Osteoblast (primary cell): Measurements from ENCODE around the gene ZNF17. TPM values are rescaled to one million over a fixed set of nuclear protein-coding genes. Genes with fewer than 3 reads are reported as not detected.

Experiments
- DNase-seq: peaks from one replicate; pipeline ENCODE4 v3.0.0; 2011; ENCODE audit warnings: low spot score, mixed read lengths; ENCODE audit not compliant: insufficient read length; ENCODE audit errors: missing footprints
- H2AFZ ChIP-seq: 2 replicates; pipeline ENCODE4 v1.6.0; 2011; ENCODE audit warnings: mild to moderate bottlenecking, low read length
- H3K27ac ChIP-seq: 2 replicates; pipeline ENCODE4 v1.5.1; 2011; ENCODE audit warnings: mild to moderate bottlenecking, low read depth, low read length, moderate library complexity
- H3K27me3 ChIP-seq: 2 replicates; pipeline ENCODE4 v1.6.0; 2012; ENCODE audit warnings: mild to moderate bottlenecking, control low read depth, inconsistent platforms, low read length, moderate library complexity; ENCODE audit not compliant: insufficient read depth
- H3K36me3 ChIP-seq: 2 replicates; pipeline ENCODE4 v1.5.1; 2011; ENCODE audit warnings: mild to moderate bottlenecking, low read length, control low read depth, moderate library complexity; ENCODE audit not compliant: insufficient read depth
- H3K4me1 ChIP-seq: 2 replicates; pipeline ENCODE4 v1.5.1; 2011; ENCODE audit warnings: mild to moderate bottlenecking, low read length, control low read depth, moderate library complexity; ENCODE audit not compliant: insufficient read depth
- H3K4me2 ChIP-seq: 2 replicates; pipeline ENCODE4 v1.6.0; 2011; ENCODE audit warnings: mild to moderate bottlenecking, low read length; ENCODE audit not compliant: insufficient read depth
- H3K4me3 ChIP-seq: fragments of 200-600 bp; sonication (generic); 3 replicates; pipeline ENCODE4 v1.5.1; 2012; ENCODE audit warnings: mild to moderate bottlenecking, low read length, inconsistent platforms; ENCODE audit not compliant: insufficient read depth
- H3K79me2 ChIP-seq: 2 replicates; pipeline ENCODE4 v1.6.0; 2012; ENCODE audit warnings: mild to moderate bottlenecking, low read length, control low read depth, inconsistent platforms; ENCODE audit not compliant: insufficient read depth
- H3K9me3 ChIP-seq: 2 replicates; pipeline ENCODE4 v1.5.1; 2011; ENCODE audit warnings: low read depth, low read length, control low read depth
- H4K20me1 ChIP-seq: 2 replicates; pipeline ENCODE4 v1.6.0; 2012; ENCODE audit warnings: mild to moderate bottlenecking, low read length, control low read depth; ENCODE audit not compliant: insufficient read depth
- total RNA-seq: library from RNA; depleted of rRNA; stranded (reverse); fragments of >200 nt; gene quantifications from 2 replicates; pipeline ENCODE4 v1.2.3, GENCODE V29; 2012
- TF ChIP-seq, protein P1 (sequence below): IDR thresholded peaks from 2 replicates; pipeline ENCODE4 v1.5.1; 2011; ENCODE audit warnings: mild to moderate bottlenecking, low read depth, low read length, moderate library complexity; ENCODE audit errors: extremely low read depth

The ZNF17 gene
- 12.7 and 15.6 TPM in 2 replicates for total RNA-seq

GRCh38 chr19:57410877-57411671 is at the start of gene ZNF17:
TSS of gene ZNF17 (plus strand) at chr19:57411161. CDS start at chr19:57413616, 2,455 bp downstream.
- H3K9me3 ChIP-seq, result no peaks in the 10 kb centered on the region
- peak within 1 kb of the TSS; percentile 66 for H3K27ac ChIP-seq
- peaks cover 16% of the 10 kb centered on the region for H3K36me3 ChIP-seq
- DNase-seq, result peak; percentile 97
- peak within 1 kb of the TSS; percentile 99 for H3K4me2 ChIP-seq
- peak within 1 kb of the TSS; percentile 99 for H3K4me3 ChIP-seq
- TF ChIP-seq, protein P1, sequence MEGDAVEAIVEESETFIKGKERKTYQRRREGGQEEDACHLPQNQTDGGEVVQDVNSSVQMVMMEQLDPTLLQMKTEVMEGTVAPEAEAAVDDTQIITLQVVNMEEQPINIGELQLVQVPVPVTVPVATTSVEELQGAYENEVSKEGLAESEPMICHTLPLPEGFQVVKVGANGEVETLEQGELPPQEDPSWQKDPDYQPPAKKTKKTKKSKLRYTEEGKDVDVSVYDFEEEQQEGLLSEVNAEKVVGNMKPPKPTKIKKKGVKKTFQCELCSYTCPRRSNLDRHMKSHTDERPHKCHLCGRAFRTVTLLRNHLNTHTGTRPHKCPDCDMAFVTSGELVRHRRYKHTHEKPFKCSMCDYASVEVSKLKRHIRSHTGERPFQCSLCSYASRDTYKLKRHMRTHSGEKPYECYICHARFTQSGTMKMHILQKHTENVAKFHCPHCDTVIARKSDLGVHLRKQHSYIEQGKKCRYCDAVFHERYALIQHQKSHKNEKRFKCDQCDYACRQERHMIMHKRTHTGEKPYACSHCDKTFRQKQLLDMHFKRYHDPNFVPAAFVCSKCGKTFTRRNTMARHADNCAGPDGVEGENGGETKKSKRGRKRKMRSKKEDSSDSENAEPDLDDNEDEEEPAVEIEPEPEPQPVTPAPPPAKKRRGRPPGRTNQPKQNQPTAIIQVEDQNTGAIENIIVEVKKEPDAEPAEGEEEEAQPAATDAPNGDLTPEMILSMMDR, result no peak
- peaks cover 37% of the 10 kb centered on the region for H3K79me2 ChIP-seq
- no peaks in the 10 kb centered on the region for H3K27me3 ChIP-seq
- H2AFZ ChIP-seq, result peak within 1 kb of the TSS; percentile 98
- H4K20me1 ChIP-seq, result peaks cover 4% of the 10 kb centered on the region
- peaks cover 12% of the 10 kb centered on the region for H3K4me1 ChIP-seq

- Histone ChIP-seq H3K27ac (peak overlapping the region; percentile 72), H3K79me2 (peaks cover 29% of the 10 kb centered on the region), H3K27me3 (no peaks in the 10 kb centered on the region), H3K36me3 (peaks cover 17% of the 10 kb centered on the region), H4K20me1 (no peaks in the 10 kb centered on the region), H3K9me3 (peaks cover 5% of the 10 kb centered on the region), H3K4me2 (peak overlapping the region; percentile 89), H3K4me1 (peaks cover 8% of the 10 kb centered on the region), H2AFZ (peak overlapping the region; percentile 92), H3K4me3 (peak overlapping the region; percentile 76)
- DNase-seq, result peak; percentile 62
- TF ChIP-seq, protein P1, result no peak
Measured at GRCh38 chr19:57362419-57362818, 48.5 kb upstream of the ZNF17 start.

DNA sequence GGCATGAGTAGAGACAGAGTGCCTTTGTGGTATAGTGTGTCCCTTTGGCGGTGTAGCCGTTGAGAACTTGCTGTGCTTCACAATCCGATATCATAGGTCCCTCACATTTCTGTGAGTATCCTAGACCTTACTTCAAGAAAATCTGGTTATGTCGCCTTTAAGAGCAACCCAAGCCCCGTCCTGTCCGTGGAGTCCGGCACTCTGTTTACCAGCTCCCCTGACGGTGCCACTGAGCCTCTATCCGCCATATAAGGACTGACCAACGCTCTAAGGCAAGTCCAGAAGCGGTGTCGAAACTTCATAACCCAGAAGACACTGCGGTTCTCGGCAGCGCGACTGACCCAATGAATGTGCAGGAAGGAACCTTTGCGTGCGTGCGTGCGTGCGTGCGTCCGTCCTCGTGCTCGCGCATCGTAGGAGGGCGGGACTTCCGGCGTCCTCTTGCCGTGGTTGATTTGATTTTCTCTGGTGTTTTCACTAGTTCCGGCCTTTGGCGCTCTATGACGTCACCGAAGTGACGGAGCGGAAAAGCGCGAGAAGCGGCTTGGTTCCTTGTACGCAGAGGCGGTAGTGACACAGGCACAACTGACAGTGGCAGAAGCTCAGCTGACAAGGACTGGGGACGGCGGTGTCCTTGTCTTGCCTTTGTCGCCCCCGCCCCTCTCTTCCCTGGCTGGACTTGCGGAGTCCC is 47.8 kb upstream of the ZNF17 start, which contains the start of the genes TRAPPC2B and ZNF547:
Gene TRAPPC2B (plus strand): TSS at position 555 of the 691 bp plus-strand sequence. CDS start 1,283 bp downstream, outside the sequence.
Gene ZNF547 (plus strand): TSS at position 555 of the 691 bp plus-strand sequence. CDS start 5,005 bp downstream, outside the sequence.
- H3K9me3 ChIP-seq, result peaks cover 3% of the 10 kb centered on the region
- peaks cover 11% of the 10 kb centered on the region for H3K36me3 ChIP-seq
- peak within 1 kb of the TSS; percentile 89 for H3K4me2 ChIP-seq
- no peaks in the 10 kb centered on the region for H4K20me1 ChIP-seq
- TF ChIP-seq, protein P1, result no peak
- H3K27ac ChIP-seq, result peak within 1 kb of the TSS; percentile 72
- DNase-seq, result peak; percentile 98
- peaks cover 25% of the 10 kb centered on the region for H3K79me2 ChIP-seq
- H2AFZ ChIP-seq, result peak within 1 kb of the TSS; percentile 92
- H3K27me3 ChIP-seq, result no peaks in the 10 kb centered on the region
- H3K4me3 ChIP-seq, result peak within 1 kb of the TSS; percentile 76
- peaks cover 8% of the 10 kb centered on the region for H3K4me1 ChIP-seq
